GM18505 (cell line): ENCODE results near the gene OXCT2.
"Not testable (repeated sequence)": the region's sequence is repeated elsewhere in the genome, so short reads cannot be mapped to it uniquely, and the experiment has no call there.

ENCODE experiments used
- ATAC-seq: cut with Tn5 transposase; IDR thresholded peaks from one replicate; pipeline ENCODE4 v1.9.1; 2021; ENCODE audit not compliant: unreplicated experiment
- POLR2A ChIP-seq: IDR thresholded peaks from 4 replicates; pipeline ENCODE4 v1.6.1; 2011; ENCODE audit warnings: borderline replicate concordance; ENCODE audit not compliant: insufficient read depth, insufficient read length; ENCODE audit errors: extremely low read depth

The OXCT2 gene

GRCh38 chr1:39798859-39799769 lies 28.0 kb upstream of the OXCT2 start:
- peak; percentile 75 for TF ChIP-seq POLR2A
- ATAC-seq: peak; percentile 83

- TF ChIP-seq POLR2A: no peak
- no peak for ATAC-seq
These were observed 24.5 kb upstream of the OXCT2 start for GRCh38 chr1:39795651-39796050.

DNA sequence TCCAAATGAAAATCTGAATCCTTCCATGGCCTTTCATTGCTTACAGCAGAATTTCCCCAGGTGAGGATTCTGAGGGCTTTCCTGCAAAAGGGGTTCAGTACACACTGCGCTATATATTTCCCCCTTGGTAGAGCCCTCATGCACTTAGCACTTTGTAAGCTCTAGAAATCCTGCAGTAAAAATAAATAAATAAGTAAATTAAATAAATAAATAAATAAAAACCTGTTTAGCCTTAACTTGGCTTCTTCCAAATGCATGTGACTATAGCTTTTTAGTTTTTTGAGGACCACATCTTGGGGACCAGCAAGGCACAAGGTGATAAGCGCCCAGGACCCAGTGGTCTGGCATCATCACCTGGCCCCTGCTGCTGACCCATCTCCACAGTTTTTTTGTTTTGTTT lies 20.7 kb upstream of the OXCT2 start:
- TF ChIP-seq POLR2A: no peak
- ATAC-seq: no peak

- no peak for ATAC-seq
- no peak for TF ChIP-seq POLR2A
These were observed 18.5 kb upstream of the OXCT2 start for GRCh38 chr1:39789571-39790110.

DNA sequence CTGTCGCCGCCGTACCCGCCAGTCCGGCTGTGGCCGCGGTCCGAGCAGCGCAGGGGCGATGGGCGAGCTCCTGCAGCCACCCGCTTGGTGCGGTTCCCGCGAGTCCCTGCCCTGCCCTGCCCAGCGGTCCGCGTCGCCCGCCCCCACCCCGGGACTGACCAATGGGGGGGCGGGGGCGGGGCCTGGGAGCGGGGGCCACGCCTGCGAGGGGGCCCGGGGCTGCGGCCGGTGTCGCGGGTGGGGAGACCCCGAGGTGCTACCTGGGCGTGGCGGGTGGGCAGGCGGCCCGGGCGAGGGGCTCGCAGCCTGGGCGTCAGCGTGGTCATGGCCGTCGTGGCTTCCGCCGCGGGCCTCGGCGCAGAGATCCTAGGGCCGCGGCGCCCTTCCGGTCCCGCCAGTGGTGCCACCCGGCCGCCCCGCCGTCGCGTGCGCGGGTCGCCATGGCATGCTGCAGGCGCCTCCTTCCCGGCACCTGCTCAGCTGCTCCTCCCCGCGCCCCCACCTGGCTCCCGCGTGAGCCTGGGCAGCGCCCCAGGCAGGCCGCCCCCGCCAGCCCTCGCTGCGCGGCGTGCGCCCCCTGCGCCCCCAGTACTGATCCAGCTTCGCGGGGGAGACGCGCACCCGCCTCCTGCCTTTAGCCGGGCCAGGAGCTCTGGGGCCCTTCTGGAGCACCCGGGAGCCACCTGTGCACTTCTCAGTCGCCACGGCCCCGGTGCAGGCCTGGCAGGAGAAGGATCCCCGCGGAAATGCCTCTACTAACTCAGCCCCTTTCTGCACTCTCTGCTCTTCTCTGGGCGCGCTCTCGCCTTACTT lies 17.8 kb upstream of the OXCT2 start, which contains the start of gene BMP8B:
BMP8B (minus strand) TSS at position 108 of the 813 bp plus-strand sequence. CDS start 380 bp downstream, outside the sequence.
- peak; percentile 66 for TF ChIP-seq POLR2A
- peak; percentile 55 for ATAC-seq

DNA sequence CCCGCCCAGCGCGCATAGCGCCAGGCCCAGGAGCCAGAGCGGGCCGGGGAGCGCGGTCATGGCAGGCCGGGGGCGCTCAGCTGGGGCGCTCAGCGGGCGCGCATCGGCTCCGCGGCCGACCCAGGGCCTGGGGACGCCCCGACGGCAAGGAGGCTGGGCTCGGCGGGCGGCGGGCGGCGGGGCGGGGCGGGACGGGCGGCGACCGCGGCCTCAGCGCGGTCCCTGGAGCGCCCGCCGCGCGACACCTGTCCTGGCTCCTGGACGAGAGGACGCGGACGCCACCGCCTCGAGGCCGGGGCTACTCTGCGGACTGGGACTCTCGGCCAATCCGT lies 17.2 kb upstream of the OXCT2 start:
- no peak for TF ChIP-seq POLR2A
- ATAC-seq: peak; percentile 29

GRCh38 chr1:39787964-39788363 lies 16.8 kb upstream of the OXCT2 start:
- not testable (repeated sequence) for ATAC-seq

DNA sequence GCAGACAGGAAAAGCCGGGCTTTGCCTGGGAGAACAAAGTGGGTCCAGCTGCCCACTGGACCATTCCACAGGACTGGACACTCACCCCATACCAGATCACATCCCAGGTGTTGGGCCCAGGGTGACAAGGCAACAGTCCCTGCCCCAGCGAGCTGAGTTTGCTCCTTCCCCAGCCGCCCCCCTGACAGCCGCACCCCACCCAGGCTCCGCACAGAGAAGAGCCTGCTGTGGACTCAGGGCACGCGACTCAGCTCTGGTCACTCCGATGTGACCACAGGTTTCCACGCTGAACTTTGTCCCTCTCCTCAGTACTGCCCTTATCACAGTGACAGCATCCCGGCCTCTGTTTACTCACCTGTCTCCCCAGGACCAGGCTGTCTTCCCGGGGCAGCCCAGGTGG lies 16.3 kb upstream of the OXCT2 start:
- ATAC-seq: no peak
- no peak for TF ChIP-seq POLR2A

- ATAC-seq: not testable (repeated sequence)
These were observed 15.9 kb upstream of the OXCT2 start for GRCh38 chr1:39787108-39787375.

DNA sequence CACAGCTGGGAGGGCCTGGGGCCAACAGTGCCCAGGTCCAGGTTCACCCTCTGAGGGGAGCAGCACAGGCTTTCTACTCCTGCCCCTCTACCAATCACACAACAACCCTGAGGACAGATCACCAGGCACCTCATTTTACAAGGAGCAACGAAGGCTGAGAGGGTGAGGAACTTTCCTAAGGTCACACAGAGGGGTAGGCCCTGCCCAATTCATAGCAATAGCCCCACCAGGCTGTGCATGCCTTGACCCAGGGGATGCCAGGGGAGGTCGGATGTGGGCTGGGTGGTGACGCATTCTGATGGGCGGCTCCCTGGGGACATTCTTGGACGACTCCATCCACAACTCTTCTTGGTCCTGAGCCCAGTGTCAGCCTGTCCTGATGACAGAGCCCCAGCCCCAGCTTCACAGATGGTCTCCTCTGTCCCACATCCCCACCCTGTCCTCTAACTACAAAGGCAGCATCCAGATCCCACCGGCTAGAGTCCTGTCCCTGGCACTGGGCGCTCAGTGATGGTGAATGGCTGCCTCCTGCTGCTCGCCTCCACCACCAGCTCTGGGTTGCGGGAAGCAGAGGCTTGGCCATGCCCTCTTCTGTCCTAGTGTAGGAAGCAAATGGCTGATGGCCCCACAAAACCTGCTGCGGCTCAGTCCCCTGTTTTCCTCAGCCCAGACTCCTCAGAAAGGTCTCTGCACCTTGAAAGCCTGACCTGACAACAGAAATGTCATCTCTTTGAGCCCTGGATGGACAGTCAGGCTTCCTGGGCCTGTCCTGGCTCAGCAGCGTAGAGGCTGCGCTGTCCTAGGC lies 15.4 kb upstream of the OXCT2 start:
- not testable (repeated sequence) for ATAC-seq

DNA sequence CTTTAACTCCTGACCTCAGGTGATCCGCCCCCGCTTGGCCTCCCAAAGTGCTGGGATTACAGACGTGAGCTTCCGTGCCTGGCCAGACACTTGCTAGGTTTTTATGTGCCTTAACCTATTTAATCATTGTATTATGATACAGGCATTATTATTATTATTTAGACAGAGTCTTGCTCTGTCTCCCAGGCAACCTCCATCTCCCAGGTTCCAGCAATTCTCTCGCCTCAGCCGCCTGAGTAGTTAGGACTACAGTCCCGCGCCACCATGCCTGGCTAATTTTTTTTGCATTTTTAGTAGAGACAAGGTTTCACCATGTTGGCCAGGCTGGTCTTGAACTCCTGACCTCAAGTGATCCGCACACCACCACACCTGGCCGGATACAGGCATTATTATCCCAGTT lies 11.5 kb upstream of the OXCT2 start:
- ATAC-seq: not testable (repeated sequence)

GRCh38 chr1:39782103-39782502 lies 11.0 kb upstream of the OXCT2 start:
- no peak for ATAC-seq
- TF ChIP-seq POLR2A: no peak

DNA sequence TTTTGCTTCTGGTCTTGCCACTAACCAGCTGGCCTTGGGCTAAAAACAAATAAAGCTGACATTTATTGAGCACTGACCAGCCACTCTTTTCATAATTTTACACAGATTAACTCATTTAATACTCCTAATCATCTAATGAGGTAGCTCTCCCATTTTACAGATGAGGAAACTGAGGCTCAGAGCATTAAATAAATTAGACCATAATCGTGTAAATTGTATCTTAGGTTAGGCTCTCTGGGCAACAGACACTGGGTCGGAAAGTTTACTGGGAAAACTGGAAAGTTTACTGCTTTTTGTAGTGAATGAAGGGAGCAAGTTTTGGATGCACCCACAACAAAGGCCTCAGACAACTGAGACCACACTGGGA lies 10.2 kb upstream of the OXCT2 start:
- ATAC-seq: no peak
- no peak for TF ChIP-seq POLR2A

- TF ChIP-seq POLR2A: no peak
These were observed 8.7 kb upstream of the OXCT2 start for GRCh38 chr1:39779821-39780220.

More at GRCh38 chr1:39779821-39780220, 8.7 kb upstream of the OXCT2 start:
- no peak for ATAC-seq
